ENCODE measurements around the gene NUP50. TPM values are rescaled to one million over a fixed set of nuclear protein-coding genes. Genes with fewer than 3 reads are reported as not detected.

Gene NUP50
- total RNA-seq, 6 experiments from 2014 or later: 26.4 to 57.2 (median 31.4) TPM

GRCh38 chr22:45211435-45211834 is 47.7 kb downstream of the NUP50 start:
- DNase-seq: peak in 1 of 3 donors; percentile 4
- no peaks in the 10 kb centered on the region for H3K4me1 ChIP-seq
- intact Hi-C loops (cut with DNase I): no loop called here
- ATAC-seq: no peak
- no peaks in the 10 kb centered on the region for H3K9me3 ChIP-seq
- H3K4me3 ChIP-seq: no peak overlapping the region
- WGBS (ENCODE audit: insufficient coverage, low coverage, low lambda C conversion rate, missing lambda C conversion rate): 79% methylated on average over 7 of the region's 8 CpGs
- H3K36me3 ChIP-seq: peaks cover 0 to 5% (median 0%) of the 10 kb centered on the region in 4 donors
- no peak overlapping the region for H3K27ac ChIP-seq
- H3K27me3 ChIP-seq: no peaks in the 10 kb centered on the region
- no peak for TF ChIP-seq POLR2A (IDR thresholded peaks at IDR 0.05)
- TF ChIP-seq, protein P1, sequence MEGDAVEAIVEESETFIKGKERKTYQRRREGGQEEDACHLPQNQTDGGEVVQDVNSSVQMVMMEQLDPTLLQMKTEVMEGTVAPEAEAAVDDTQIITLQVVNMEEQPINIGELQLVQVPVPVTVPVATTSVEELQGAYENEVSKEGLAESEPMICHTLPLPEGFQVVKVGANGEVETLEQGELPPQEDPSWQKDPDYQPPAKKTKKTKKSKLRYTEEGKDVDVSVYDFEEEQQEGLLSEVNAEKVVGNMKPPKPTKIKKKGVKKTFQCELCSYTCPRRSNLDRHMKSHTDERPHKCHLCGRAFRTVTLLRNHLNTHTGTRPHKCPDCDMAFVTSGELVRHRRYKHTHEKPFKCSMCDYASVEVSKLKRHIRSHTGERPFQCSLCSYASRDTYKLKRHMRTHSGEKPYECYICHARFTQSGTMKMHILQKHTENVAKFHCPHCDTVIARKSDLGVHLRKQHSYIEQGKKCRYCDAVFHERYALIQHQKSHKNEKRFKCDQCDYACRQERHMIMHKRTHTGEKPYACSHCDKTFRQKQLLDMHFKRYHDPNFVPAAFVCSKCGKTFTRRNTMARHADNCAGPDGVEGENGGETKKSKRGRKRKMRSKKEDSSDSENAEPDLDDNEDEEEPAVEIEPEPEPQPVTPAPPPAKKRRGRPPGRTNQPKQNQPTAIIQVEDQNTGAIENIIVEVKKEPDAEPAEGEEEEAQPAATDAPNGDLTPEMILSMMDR (IDR thresholded peaks at IDR 0.05): no peak

GRCh38 chr22:45211848-45212247 is 48.1 kb downstream of the NUP50 start:
- H3K4me3 ChIP-seq: no peak overlapping the region
- H3K4me1 ChIP-seq: no peaks in the 10 kb centered on the region
- no peak overlapping the region for H3K27ac ChIP-seq
- DNase-seq (peak in 2 of 3 donors; percentile 10 to 36), ATAC-seq (no peak)
- intact Hi-C loops (cut with DNase I): no loop called here
- 95% methylated on average over 4 of the region's 18 CpGs for WGBS (ENCODE audit: insufficient coverage, low coverage, low lambda C conversion rate, missing lambda C conversion rate)
- TF ChIP-seq POLR2A (IDR thresholded peaks at IDR 0.05): no peak
- TF ChIP-seq, protein P1 (IDR thresholded peaks at IDR 0.05): no peak
- no peaks in the 10 kb centered on the region for H3K9me3 ChIP-seq
- H3K36me3 ChIP-seq: peaks cover 0 to 5% (median 0%) of the 10 kb centered on the region in 4 donors
- no peaks in the 10 kb centered on the region for H3K27me3 ChIP-seq

DNA sequence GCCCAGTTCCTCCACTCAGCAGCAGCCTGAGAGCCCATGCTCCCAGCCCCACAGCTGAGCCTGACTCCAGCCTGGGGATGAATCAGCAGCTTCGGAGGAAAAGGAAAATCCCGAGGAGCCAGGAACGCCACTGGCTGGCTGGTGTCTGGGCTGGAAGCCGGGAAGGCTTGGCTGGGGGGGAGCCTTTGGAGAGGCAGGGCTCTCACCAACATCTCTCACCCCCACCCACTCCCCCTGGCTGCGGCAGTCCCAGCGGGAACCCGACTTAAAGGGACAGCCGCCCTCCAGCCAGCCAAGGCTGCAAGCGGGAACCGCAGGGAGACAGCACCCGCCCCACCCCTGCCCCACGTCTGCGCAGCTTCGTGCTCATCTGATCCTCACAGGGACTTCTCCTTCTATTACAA is 48.6 kb downstream of the NUP50 start:
- peak in 2 of 3 donors; percentile 49 to 58 for DNase-seq
- no peaks in the 10 kb centered on the region for H3K27me3 ChIP-seq
- H3K27ac ChIP-seq: peak overlapping the region in 1 of 3 donors; percentile 29
- H3K9me3 ChIP-seq: no peaks in the 10 kb centered on the region
- peaks cover 0 to 5% (median 0%) of the 10 kb centered on the region in 4 donors for H3K36me3 ChIP-seq
- peak; percentile 28 to 57 (median 55) for ATAC-seq
- intact Hi-C loops (cut with DNase I): no loop called here
- TF ChIP-seq, protein P1 (IDR thresholded peaks at IDR 0.05): no peak
- no peak for TF ChIP-seq POLR2A (IDR thresholded peaks at IDR 0.05)
- no peak overlapping the region for H3K4me3 ChIP-seq
- no peaks in the 10 kb centered on the region for H3K4me1 ChIP-seq
- 63% methylated on average over 6 of the region's 14 CpGs for WGBS (ENCODE audit: insufficient coverage, low coverage, low lambda C conversion rate, missing lambda C conversion rate)

GRCh38 chr22:45212992-45213751 is 49.4 kb downstream of the NUP50 start:
- Histone ChIP-seq H3K9me3 (no peaks in the 10 kb centered on the region), H3K27ac (no peak overlapping the region), H3K4me1 (no peaks in the 10 kb centered on the region), H3K36me3 (peaks cover 0 to 5% (median 0%) of the 10 kb centered on the region in 4 donors), H3K27me3 (no peaks in the 10 kb centered on the region), H3K4me3 (no peak overlapping the region)
- DNase-seq (peak in 2 of 3 donors; percentile 38 to 47), ATAC-seq (peak; percentile 18 to 58 (median 34))
- intact Hi-C loops (cut with DNase I): no loop called here
- TF ChIP-seq POLR2A (IDR thresholded peaks at IDR 0.05): no peak
- 69% methylated on average over 11 of the region's 22 CpGs for WGBS (ENCODE audit: insufficient coverage, low coverage, low lambda C conversion rate, missing lambda C conversion rate)

All from right lobe of liver (tissue), 6 donors.